Measurements from ENCODE around the gene KCNG4.

The KCNG4 gene

DNA sequence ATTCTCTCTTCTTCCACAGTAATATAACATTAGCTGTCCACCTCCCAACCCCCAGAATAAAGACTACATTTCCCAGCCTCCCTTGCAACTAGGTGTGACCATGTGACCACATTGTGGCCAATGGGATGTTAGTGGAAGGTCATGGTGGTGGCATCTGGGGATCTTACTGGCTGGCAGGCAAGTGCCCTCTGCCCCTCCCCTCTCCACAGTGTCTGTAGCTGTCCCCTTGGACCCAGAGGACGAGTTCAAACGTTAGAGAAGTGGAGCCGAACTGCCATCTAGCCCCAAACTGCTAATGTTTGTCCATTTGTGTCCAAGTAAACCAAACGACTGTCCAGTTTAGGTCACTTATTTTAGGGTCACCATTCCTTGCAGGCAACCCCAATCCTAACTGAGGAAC is 26.6 kb upstream of the KCNG4 start:
- no peak for DNase-seq (ENCODE audit: low read depth in 2 of 2, low spot score in 1 of 2)

GRCh38 chr16:84262939-84263338 is 23.1 kb upstream of the KCNG4 start:
- no peak for DNase-seq (ENCODE audit: low read depth in 2 of 2, low spot score in 1 of 2)

DNA sequence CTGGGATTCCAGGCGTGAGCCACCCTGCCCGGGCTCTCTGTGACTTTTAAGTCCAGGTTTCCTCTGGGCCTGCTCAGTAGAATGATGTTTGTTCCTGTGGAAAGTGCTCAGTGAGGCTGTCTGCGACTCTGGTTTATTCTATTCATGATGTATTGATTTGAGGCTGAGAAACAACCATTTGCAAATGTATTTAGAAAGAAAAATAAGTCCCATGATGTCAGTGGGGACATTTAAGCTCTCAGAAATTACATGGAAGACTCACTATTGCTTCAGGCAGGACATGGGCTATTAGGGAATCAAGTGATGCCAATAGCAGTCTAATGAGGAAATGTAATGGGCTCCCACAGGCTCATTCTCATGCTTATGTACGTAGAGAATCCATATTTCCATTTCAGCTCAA is 22.2 kb upstream of the KCNG4 start:
- DNase-seq (ENCODE audit: low read depth in 2 of 2, low spot score in 1 of 2): no peak

- no peak for DNase-seq (ENCODE audit: low read depth in 2 of 2, low spot score in 1 of 2)
Measured at GRCh38 chr16:84260766-84261554, 21.1 kb upstream of the KCNG4 start.

DNA sequence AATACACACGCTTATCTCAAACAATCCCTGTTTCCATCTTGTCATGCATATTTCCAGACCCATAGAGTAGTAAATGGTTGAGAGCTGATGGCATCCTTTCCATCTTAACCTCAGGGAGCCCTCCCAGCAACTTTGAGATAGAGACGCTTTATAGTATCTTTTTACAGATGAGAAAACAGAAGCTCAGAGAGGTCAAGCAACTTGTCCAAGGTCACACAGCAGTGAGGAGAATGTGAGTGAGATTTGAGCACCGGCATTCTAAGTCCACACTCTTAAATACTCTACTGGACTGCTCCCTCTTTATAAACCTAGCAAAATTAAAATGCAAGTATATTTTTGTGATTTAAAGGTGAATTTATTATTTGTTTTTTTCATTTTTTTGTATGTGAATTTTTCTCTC is 19.9 kb upstream of the KCNG4 start:
- DNase-seq (ENCODE audit: low read depth in 2 of 2, low spot score in 1 of 2): no peak

GRCh38 chr16:84258266-84258665 is 18.5 kb upstream of the KCNG4 start:
- no peak for DNase-seq (ENCODE audit: low read depth in 2 of 2, low spot score in 1 of 2)

DNA sequence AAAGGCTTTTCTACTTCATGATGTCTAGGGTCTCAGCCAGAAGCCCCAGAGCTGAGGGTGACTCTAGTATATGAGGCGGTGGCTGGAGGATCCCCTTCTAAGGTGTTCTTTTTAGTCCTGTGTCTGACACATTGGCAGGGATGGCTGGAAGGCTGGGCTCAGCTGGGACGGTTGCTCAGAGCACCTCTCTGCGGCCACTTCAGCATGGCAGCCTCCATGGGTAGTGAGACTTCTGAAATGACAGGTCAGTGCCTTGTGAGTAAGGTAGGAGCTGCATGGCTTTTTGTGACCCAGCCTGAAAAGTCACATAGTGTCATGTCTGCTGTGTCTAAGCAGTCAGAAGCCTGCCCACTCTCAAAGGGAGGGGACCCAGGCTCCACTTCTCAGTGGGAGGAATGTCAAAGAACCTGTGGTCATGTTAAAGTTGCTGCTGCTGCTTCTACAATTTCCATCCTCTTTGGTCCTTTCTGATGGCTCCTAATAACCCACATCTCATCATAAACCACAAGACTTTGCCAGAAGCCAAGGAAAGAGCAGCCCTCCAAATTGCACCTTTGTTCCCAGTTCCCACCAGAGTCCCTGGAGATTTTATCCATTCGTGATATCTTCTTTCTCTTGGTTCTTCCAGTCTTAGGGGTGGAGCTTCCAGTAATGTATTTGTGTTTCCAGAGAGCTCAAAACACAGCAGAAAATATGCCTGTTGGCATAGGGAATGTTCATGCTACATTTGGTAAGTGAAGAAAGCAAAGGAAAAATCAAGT is 15.4 kb upstream of the KCNG4 start:
- DNase-seq (ENCODE audit: low read depth in 2 of 2, low spot score in 1 of 2): no peak

GRCh38 chr16:84254062-84254461 is 14.2 kb upstream of the KCNG4 start:
- DNase-seq (ENCODE audit: low read depth in 2 of 2, low spot score in 1 of 2): no peak

DNA sequence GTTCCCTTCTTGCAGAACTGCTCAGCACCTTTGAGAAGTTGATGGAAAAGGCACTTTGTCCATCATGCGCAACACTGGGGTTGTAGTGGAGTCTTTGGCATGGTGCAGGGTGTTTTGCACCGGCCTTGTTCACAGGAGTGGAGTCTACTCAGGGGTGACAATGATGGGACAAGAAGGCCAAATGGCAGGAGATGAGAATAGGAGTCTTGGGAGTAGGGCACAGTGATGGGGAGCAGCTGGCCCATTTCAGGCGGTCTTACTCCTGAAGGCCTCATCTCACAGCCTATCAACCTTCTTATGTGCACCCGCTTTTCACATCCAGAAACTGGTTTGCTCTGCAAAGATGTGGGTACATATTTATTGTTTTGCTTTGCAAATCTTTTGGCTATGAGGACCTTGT is 13.4 kb upstream of the KCNG4 start:
- no peak for DNase-seq (ENCODE audit: low read depth in 2 of 2, low spot score in 1 of 2)

- DNase-seq (ENCODE audit: low read depth in 2 of 2, low spot score in 1 of 2): no peak
Measured at GRCh38 chr16:84252184-84252583, 12.4 kb upstream of the KCNG4 start.

DNA sequence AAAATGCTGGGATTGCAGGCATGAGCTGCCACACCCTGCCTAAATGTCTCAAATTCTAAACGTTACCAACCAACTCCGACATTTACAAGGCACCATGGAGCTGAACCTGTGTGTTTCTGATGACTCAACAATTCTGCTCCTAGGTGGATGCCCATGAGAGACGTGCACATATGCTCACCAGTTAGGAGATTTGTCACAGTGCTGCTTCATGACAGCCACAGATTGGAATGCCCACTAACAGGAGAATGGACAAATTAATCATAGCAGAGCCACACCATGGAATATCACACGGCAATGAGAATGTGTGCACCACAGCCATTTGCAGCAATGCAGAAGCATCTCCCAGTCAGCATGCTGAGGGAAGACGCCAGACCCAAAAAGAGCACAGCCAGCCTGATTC is 8.0 kb upstream of the KCNG4 start:
- DNase-seq (ENCODE audit: low read depth in 2 of 2, low spot score in 1 of 2): no peak

DNA sequence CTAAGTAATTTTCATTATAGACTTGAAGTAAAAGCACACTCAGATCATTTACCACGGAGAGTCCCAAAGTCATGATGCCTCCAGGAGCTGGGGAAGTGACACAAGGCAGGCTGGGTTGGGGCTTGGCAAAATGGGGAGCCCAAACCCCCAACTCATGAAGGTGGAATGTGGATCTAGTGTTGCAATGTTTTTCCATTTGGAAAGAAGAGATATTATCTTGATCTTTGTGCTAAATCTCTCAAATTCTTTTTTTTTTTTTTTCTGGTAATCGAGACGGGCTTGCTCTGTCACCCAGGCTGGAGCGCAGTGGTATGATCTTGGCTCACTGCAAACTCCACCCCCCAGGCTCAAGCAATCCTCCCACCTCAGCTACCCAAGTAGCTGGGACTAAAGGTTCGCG is 7.5 kb upstream of the KCNG4 start:
- DNase-seq (ENCODE audit: low read depth in 2 of 2, low spot score in 1 of 2): no peak

GRCh38 chr16:84246679-84247077 is 6.9 kb upstream of the KCNG4 start:
- DNase-seq (ENCODE audit: low read depth in 2 of 2, low spot score in 1 of 2): no peak

GRCh38 chr16:84245956-84246678 is 6.3 kb upstream of the KCNG4 start:
- DNase-seq (ENCODE audit: low read depth in 2 of 2, low spot score in 1 of 2): no peak

DNA sequence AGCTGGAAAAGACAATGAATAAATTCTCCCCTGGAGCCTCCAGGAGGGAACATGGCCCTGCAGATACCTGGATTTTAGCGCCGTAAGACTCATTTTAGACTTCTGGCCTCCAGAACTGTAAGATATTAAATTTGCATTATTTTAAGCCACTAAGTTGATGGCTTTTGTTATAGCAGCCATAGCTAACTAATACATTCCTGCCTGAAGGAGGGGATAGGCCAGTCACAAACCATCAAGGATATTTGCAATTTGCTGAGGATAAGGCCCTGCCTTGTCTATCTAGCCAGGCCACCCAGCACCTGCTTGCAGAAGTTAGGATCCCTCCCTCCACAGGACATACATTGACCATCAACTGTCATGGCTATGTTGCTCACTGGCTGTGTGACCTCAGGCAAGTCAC is 4.9 kb upstream of the KCNG4 start:
- no peak for DNase-seq (ENCODE audit: low read depth in 2 of 2, low spot score in 1 of 2)

DNA sequence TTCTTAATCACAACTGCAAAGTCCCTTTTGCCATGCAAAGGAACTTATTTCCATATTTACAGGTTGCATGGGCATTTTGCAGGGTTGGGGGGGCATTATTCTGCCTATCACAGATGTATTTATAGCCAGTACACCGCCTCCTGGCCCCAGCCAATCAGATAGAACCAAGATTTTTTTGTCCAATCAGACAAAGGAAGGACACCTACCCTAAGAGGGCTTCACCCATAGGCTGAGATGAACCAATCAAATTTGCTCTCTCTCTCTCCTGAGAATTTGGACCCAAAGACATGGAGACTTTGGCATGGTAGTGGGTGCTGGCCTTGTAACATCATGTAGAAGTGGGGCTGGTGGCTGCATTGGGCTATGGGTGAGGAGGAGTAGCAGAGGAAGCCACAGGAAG is 3.9 kb upstream of the KCNG4 start:
- DNase-seq (ENCODE audit: low read depth in 2 of 2, low spot score in 1 of 2): no peak

- no peak for DNase-seq (ENCODE audit: low read depth in 2 of 2, low spot score in 1 of 2)
Measured at GRCh38 chr16:84242839-84243238, 3.0 kb upstream of the KCNG4 start.

DNA sequence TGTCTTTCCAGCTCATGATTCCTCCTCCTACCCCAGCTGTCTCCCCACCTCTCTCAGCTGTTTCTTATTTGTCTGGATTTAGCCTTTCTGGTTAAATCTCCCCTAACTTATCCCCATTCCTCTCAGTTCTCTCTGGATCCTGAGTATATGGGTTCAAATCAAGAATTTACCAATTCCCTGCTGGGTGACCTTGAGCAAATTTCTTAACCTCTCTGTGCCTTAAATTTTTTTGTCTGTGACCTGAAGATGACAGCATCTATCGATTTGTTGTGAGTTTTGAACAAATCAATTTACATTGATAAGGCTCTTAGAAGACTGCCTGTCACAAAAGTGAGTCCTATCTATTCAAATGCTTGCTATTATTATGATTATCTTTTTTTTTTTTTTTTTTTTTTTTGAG is 2.0 kb upstream of the KCNG4 start:
- DNase-seq (ENCODE audit: low read depth in 2 of 2, low spot score in 1 of 2): no peak

- no peak for DNase-seq (ENCODE audit: low read depth in 2 of 2, low spot score in 1 of 2)
Measured at GRCh38 chr16:84240455-84240854, 643 bp upstream of the KCNG4 start.

GRCh38 chr16:84239141-84239769 is 557 bp downstream of the KCNG4 start:
- no peak for DNase-seq (ENCODE audit: low read depth in 2 of 2, low spot score in 1 of 2)

- no peak for DNase-seq (ENCODE audit: low read depth in 2 of 2, low spot score in 1 of 2)
Measured at GRCh38 chr16:84237994-84238750, 1.6 kb downstream of the KCNG4 start.

Measured in stimulated activated CD8-positive, alpha-beta memory T cell treated with anti-CD3 and anti-CD28 coated beads, Interleukin-4, amount 100 ng/mL, for 1 hour (primary cell).